Stimulated activated CD4-positive, alpha-beta T cell treated with anti-CD3 and anti-CD28 coated beads, Interleukin-4, amount 100 ng/mL, for 48 hours (primary cell): ENCODE results near the gene RAD21L1.
"Not testable (repeated sequence)": the region's sequence is repeated elsewhere in the genome, so short reads cannot be mapped to it uniquely, and the experiment has no call there.

Source experiments
- DNase-seq, 2 donors: peaks; one replicate each; pipeline ENCODE4 v3.0.0-alpha.2; 2020; ENCODE audit warnings: low read depth in 2 of 2

Gene RAD21L1

DNA sequence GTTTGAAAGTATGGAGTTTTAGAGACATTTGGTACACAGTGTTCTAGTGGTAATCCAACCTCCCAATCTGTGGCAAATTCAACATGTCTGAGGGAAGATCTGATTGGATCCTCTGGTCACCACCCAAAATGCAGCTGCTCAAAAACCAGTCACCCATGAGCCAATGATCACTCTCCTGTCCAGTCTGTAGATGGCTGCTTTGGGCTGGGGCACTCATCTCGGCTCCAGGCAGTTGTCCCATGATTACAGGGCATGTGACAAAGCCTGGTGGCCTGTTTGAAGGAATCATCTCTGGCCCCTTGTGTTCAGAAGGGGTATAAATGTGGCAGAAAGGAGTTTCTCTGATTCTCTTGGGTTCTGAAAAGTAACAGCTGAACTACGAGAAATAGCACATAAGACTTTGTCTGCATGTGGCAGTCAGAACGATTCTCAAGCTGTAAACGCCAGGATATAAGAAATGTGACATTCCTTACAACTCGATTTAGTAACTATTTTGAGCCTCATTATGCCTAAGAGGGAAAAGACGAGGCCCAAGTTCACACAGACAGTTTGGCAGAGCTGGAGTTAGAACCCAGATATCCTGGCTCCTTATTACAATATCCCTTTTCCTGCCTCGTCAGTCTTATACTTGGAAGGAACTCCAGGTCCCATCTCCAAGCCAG is 26.5 kb upstream of the RAD21L1 start:
- DNase-seq: no peak

DNA sequence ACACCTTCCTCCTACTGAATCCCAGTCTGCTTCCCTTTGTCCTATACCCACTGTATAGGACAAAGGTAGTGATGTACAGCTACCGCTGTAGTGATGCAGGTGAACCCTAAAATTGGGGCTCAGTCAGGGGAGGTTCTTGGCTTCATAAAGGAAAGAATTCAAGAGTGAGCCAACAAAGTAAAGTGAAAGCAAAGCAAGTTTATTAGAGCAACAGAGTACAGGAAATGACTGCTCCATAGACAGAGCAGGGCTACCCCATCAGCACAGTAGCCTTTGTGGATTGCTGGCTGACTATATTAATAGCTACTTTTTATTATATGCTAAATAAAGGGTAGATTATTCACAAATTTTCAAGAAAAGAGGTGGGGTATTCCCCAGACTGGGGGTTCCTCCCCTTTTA is 25.9 kb upstream of the RAD21L1 start:
- no peak for DNase-seq

GRCh38 chr20:1202762-1203504 is 22.9 kb upstream of the RAD21L1 start, which contains the start of gene C20orf202:
TSS of gene C20orf202 (plus strand) at chr20:1203454. CDS start at chr20:1203586, 132 bp downstream.
- DNase-seq: no peak

DNA sequence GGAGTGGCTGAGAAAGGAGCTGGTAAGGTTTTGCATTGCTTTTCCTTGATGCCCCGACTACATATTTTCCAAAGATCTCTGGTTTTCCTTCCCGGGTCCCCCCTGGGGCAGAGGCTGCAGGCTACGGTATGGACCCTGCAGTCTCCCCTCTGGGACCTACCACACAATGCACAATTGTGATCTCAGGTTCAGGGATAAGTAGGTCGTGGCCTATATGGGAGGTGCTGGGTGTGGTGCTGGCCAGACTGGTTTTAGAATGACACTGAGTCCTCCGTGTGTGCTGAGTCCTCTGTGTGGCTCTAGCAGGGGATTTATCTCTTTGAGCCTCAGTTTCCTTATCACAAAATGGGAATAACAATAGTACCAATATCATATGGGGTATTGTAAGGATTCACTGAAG is 22.2 kb upstream of the RAD21L1 start:
- DNase-seq: no peak

- no peak for DNase-seq
Observed at GRCh38 chr20:1204113-1204512, 21.7 kb upstream of the RAD21L1 start.

GRCh38 chr20:1204576-1204975 is 21.3 kb upstream of the RAD21L1 start:
- no peak for DNase-seq

DNA sequence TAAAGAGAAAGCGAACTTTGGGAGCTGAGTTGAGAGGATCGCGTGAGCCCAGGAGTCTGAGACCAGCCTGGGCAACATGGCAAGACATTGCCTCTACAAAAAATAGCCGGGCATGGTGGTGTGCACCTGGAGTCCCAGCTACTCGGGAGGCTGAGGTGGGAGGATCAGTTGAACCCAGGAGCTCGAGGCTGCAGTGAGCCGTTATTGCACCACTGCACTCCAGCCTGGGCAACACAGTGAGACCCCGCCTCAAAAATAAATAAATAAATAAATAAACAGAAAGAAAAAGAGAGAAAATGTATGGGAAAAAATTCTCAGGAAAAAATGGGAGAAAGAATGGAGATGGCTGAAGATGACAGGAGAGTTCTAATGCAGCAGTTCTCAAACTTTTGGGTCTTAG is 20.0 kb upstream of the RAD21L1 start:
- no peak for DNase-seq

DNA sequence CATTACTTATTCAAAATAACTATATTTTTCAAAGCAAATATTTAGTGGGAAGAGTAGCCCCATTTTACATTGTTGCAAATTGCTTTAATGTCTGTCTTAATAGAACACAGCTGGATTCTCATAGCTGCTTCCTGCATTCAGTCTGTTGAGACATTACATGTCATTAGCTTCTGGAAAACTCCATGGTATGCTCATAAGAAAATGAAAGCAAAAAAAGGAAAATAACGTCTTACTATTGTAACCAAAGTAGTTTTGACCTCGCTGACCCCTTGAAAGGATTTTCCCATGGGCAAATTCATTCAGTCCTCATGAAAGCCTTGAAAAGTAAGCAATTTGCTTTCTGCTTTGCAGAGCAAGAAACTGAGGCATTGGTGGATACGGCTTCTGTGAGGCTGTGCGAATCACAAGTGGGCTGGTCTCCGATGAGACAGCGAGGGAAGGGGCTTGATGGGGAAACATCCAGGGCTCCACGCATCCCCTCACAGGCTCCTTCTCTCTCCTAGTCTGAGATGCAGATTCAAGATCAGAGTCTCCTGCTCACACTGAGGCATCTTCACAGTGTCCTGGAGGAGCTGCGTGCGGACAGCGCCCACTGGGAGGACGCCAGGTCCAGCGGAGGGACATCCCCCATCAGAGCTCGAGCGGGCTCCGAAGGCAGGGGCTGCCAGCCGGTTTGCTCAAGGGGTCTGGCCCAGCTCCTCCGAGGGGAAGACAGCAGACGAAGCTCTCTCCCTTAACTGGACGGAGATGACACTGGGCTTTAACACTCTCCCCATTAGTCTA is 19.3 kb upstream of the RAD21L1 start:
- DNase-seq: no peak

DNA sequence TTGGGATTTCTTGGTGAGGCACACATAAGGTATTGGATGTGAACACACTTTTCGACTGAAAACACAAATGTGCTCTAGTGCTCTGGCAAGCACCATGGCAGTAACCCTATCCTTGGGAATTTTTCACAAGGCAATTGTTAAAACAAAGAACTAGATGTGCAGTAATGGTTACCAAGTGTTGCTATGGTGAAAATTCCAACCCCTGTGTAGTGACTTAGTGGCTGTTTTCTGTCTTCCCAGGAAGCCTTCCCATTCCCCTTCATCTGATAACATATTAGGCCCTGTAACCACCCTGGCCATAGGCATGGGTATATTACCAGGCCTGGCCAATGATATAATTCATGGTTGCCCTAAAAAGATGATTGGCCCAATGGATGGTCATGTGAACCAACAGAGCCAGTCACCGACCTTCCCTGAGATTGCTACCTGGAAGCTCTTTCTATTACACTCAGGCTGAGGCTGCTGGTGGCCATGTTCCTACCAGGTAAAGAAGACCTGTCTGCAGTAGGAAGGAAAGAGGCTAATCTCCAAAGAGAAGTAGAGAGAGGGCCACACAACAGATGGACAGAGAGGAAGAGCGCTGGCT is 18.5 kb upstream of the RAD21L1 start:
- no peak for DNase-seq

DNA sequence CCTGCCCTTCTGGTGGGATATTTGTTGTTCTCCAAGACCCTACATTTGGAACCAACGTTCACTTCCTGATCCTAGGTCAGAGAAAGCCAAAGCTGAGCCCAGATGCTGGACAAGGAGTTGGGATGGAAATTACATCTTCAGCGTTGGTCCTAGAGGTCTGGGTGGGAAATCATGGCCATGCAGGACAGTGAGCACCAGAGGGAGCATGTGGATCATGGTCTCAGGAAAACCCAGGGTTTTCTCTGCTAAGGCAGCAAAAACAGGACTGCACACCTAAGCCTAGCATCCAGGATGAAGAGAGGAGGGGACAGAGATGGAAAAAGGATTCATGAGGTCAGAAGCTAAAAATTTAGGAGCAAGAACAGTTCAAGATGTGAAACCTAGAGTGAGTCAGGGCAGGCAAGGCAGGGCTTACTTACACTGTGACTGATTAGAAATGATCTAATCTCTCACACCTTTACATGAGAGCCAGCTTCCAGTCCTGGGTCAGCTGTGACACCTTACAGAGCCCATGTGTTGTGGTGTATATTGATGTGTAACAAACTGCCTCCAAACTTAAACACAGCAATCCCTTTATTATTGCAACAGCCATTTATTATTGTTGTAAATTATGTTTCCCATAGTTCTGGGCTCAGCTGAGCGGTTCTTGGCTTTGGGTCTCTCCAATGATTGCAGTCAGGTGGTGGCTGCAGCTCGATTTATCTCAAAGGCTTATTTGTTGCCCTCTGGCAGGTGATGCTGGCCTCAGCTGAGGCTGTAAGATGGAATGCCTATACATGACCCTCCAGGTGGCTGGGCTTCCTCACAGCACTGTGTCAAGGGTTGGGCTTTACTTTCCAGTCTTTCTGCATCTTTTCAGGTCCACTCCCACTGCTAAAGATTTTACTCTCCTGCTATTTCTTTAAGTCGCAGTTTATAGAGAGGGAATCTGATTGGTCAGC is 16.1 kb upstream of the RAD21L1 start:
- DNase-seq: no peak

DNA sequence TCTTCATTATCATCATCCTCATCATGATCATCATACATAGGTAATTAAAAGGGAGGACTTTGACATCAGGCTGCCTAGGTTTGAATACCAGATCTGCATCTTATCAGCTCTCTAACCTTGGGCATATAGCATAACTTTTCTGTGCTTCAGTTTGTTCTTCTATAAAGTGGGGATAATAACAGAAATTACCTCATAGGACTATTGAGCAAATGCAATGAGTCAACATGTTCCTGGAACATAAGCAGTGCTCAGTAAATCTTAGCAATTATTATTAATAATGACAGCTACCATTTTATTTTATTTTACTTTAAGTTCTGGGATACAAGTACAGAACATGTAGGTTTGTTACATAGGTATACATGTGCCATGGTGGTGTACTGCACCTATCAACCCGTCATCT is 15.3 kb upstream of the RAD21L1 start:
- no peak for DNase-seq

GRCh38 chr20:1212023-1212422 is 13.8 kb upstream of the RAD21L1 start:
- no peak for DNase-seq

DNA sequence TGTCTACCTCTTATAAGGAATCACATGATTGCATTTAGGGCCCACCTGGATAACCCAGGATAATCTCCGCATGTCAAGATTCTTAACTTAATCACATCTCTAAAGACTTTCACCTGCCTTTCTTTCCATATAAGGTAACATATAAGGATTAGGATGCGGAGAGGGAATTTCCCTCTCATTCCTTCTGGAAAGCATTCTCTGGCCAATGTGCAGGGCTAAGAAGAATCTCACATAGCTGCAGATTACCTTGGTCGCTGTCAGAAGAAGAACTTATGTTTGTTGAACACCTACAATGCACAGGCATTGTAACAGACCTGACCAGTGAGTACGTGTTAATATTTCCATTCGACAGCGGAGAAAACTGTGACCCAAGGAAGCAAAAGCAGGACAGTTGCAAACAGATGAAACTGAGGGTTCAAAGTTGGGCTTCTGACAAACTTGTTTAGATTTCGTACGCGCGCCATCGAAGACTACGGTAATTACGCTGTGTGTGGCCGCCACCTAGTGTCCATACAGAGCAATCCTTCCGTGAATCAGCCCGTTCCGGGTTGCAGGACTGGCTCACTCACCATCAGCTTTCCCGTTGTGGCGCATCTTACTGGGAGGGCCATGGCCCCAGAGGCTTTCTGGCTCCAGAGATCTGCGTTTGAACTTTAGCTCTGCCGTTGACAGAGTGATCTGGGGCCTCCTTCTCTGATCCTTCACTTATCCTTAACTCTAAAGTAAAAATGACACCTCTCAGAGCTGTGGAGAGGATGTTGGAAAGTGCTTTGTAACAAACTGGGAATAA is 13.0 kb upstream of the RAD21L1 start:
- DNase-seq: peak; percentile 62 to 63

GRCh38 chr20:1214838-1215261 is 11.0 kb upstream of the RAD21L1 start:
- DNase-seq: no peak

DNA sequence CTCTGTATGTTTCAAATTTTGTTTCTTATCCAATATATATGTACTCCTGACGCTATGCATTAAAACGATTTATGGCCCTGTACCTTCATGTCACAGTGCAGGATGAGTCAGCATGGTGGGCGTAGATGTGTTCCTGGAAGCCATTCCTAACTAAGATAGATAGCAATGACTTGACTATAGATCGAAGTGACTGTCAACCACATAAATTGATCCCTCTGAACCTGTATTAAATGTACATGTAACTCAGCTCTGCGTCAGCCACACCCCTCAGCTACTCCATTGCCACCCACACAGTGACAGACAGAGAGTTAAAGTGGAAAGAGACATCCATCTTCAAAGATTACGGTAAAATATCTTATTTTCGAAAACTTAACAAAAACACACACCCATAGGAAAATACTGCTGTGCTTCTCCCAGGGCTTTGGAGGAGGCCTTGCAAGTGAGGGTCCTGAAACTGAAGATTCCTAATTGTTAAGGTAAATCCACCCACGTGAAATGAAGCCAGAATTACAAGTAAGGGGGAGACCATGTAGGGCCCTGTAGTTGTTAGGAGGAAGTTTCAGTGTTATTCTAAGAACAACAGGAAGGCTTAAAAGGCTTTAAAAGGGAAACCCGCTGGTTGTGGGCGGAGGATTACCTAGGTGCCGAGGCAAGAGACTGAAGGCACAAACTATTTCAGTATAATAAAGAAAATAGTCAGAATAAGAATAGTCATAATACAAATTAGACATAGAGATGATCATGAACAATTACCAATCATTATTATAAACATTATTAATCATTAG is 10.3 kb upstream of the RAD21L1 start:
- peak; percentile 58 to 74 for DNase-seq

- DNase-seq: not testable (repeated sequence)
Observed at GRCh38 chr20:1216527-1217427, 9.1 kb upstream of the RAD21L1 start.

GRCh38 chr20:1222750-1223149 is 3.1 kb upstream of the RAD21L1 start:
- not testable (repeated sequence) for DNase-seq

GRCh38 chr20:1224205-1224890 is 1.5 kb upstream of the RAD21L1 start:
- no peak for DNase-seq
